SK-N-SH treated with all-trans-retinoic acid at 6 μM for 48 hours (cell line): ENCODE data around the gene CGB5.
"Not testable (repeated sequence)": the region's sequence is repeated elsewhere in the genome, so short reads cannot be mapped to it uniquely, and the experiment has no call there.

Source experiments
- ATAC-seq: fragments of 200-7000 bp; cut with Tn5 transposase; 3 replicates; pipeline ENCODE4 v1.9.1; 2020; ENCODE audit warnings: mild to moderate bottlenecking, moderate library complexity
- OSR1 ChIP-seq: fragments of 250-450 bp; sonication (Bioruptor Pico); IDR thresholded peaks from 2 replicates; pipeline ENCODE4 v1.8.0; 2022; ENCODE audit warnings: moderate library complexity, mild to moderate bottlenecking, inconsistent platforms
- TSHZ2 ChIP-seq: fragments of 250-450 bp; sonication (Bioruptor Pico); IDR thresholded peaks from 2 replicates; pipeline ENCODE4 v1.5.0; 2020; ENCODE audit warnings: mild to moderate bottlenecking, moderate library complexity
- ZFP3 ChIP-seq: fragments of 250-450 bp; sonication (Bioruptor Pico); IDR thresholded peaks from 2 replicates; pipeline ENCODE4 v1.5.0; 2020; ENCODE audit warnings: mild to moderate bottlenecking, moderate library complexity
- ZNF70 ChIP-seq: fragments of 450-650 bp; formaldehyde crosslinking; IDR thresholded peaks from 2 replicates; pipeline ENCODE4 v1.5.0; 2020; ENCODE audit warnings: mild to moderate bottlenecking, moderate library complexity

The CGB5 gene

GRCh38 chr19:49025088-49025487 is 18.6 kb upstream of the CGB5 start:
- TF ChIP-seq ZFP3 (CRISPR knock-in tag), result peak; percentile 95
- not testable (repeated sequence) for ATAC-seq

- ATAC-seq, result not testable (repeated sequence)
Observed at GRCh38 chr19:49025599-49025998, 18.0 kb upstream of the CGB5 start.

- ATAC-seq, result not testable (repeated sequence)
Observed at GRCh38 chr19:49028686-49029085, 15.0 kb upstream of the CGB5 start.

GRCh38 chr19:49029749-49030148 is 13.9 kb upstream of the CGB5 start:
- ATAC-seq, result peak; percentile 33; the same call in 1 of the 3 replicates

- TF ChIP-seq ZFP3 (CRISPR knock-in tag), result peak; percentile 99
Observed at GRCh38 chr19:49030323-49030722, 13.3 kb upstream of the CGB5 start.

GRCh38 chr19:49031642-49032301 is 11.9 kb upstream of the CGB5 start, which contains the start of gene CGB2:
Gene CGB2 (plus strand): TSS chr19:49031890. CDS start chr19:49032096, 206 bp downstream.
- ATAC-seq, result peak; percentile 72

More at GRCh38 chr19:49030323-49030722, 13.3 kb upstream of the CGB5 start:
- ATAC-seq, result not testable (repeated sequence)

GRCh38 chr19:49036815-49037214 is 6.8 kb upstream of the CGB5 start, which contains the start of gene CGB1:
Gene CGB1 (minus strand): TSS chr19:49036895. CDS start chr19:49036711, 184 bp downstream.
- ATAC-seq, result peak; percentile 26; the same call in 2 of the 3 replicates

- ATAC-seq, result not testable (repeated sequence)
- peak; percentile 98 for TF ChIP-seq ZFP3 (CRISPR knock-in tag)
Observed at GRCh38 chr19:49038111-49038510, 5.5 kb upstream of the CGB5 start.

GRCh38 chr19:49038557-49039276 is 4.9 kb upstream of the CGB5 start:
- ATAC-seq, result peak; percentile 78

GRCh38 chr19:49039736-49040135 is 3.9 kb upstream of the CGB5 start:
- not testable (repeated sequence) for ATAC-seq

GRCh38 chr19:49042177-49042576 is 1.5 kb upstream of the CGB5 start:
- TF ChIP-seq ZNF70 (CRISPR knock-in tag), result no peak
- no peak for TF ChIP-seq TSHZ2 (CRISPR knock-in tag)
- no peak for TF ChIP-seq OSR1 (CRISPR knock-in tag)
- no peak for ATAC-seq

GRCh38 chr19:49042666-49043065 is 982 bp upstream of the CGB5 start:
- TF ChIP-seq ZFP3 (CRISPR knock-in tag), result peak; percentile 95
- not testable (repeated sequence) for ATAC-seq

GRCh38 chr19:49049011-49049410 is 5.4 kb downstream of the CGB5 start, which contains the start of gene CGB8:
Gene CGB8 (minus strand): TSS chr19:49049111. CDS start chr19:49048739, 372 bp downstream.
- not testable (repeated sequence) for ATAC-seq

- not testable (repeated sequence) for ATAC-seq
- peak; percentile 99 for TF ChIP-seq ZFP3 (CRISPR knock-in tag)
Observed at GRCh38 chr19:49049834-49050233, 6.2 kb downstream of the CGB5 start.

GRCh38 chr19:49050376-49051033 is 6.9 kb downstream of the CGB5 start:
- ATAC-seq, result peak; percentile 65
